Transverse colon (tissue), 4 donors: Measurements from ENCODE around the gene OR5D18.

Experiments used
- POLR2A ChIP-seq: fragments of 450-650 bp; IDR thresholded peaks from one replicate; pipeline ENCODE4 v1.6.1; 2016; ENCODE audit warnings: antibody characterized with exemption, mild to moderate bottlenecking, moderate library complexity
- POLR2AphosphoS5 ChIP-seq, 3 donors: sonication (generic); formaldehyde crosslinking; IDR thresholded peaks; one replicate each; pipeline ENCODE4 v1.6.1; 2016; ENCODE audit warnings: antibody characterized with exemption in 3 of 3
- TF ChIP-seq, protein P1 (sequence below), 5 experiments: fragments of 200-600 bp in 3 of 5; fragments of 450-650 bp in 2 of 5; sonication (generic) in 3 of 5; IDR thresholded peaks; 1 replicate in 2 of 5; 2 replicates in 3 of 5; pipeline ENCODE4 v1.5.1; 2016 to 2017; ENCODE audit warnings: antibody characterized with exemption in 5 of 5, inconsistent platforms in 3 of 5, mild to moderate bottlenecking in 2 of 5, moderate library complexity in 1 of 5

DNA sequence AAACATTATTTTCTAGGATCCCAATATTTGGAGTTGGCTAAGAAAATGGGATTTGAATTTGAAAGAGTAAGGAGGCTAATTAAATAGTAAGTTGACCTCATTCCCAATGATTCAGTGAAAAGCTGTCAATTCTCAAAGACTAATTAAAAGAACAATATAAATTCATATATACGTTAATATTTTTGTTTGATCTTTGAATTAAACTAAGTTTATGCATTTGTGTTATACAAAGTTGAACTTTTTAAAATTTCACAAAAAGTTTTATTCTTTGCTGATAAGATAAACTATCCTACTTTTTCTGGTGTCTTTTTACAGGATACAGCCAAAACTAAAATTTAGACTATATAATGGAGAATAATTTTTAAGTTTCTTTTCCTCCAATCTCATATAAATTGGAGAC is 8.4 kb upstream of the OR5D18 start, which contains the start of gene OR5L1:
- TF ChIP-seq POLR2AphosphoS5 (IDR thresholded peaks at IDR 0.05) (no peak), POLR2A (no peak)
- TF ChIP-seq, protein P1, sequence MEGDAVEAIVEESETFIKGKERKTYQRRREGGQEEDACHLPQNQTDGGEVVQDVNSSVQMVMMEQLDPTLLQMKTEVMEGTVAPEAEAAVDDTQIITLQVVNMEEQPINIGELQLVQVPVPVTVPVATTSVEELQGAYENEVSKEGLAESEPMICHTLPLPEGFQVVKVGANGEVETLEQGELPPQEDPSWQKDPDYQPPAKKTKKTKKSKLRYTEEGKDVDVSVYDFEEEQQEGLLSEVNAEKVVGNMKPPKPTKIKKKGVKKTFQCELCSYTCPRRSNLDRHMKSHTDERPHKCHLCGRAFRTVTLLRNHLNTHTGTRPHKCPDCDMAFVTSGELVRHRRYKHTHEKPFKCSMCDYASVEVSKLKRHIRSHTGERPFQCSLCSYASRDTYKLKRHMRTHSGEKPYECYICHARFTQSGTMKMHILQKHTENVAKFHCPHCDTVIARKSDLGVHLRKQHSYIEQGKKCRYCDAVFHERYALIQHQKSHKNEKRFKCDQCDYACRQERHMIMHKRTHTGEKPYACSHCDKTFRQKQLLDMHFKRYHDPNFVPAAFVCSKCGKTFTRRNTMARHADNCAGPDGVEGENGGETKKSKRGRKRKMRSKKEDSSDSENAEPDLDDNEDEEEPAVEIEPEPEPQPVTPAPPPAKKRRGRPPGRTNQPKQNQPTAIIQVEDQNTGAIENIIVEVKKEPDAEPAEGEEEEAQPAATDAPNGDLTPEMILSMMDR (IDR thresholded peaks at IDR 0.05), result no peak
